ENCODE results near the gene FGD6.

FGD6 gene

DNA sequence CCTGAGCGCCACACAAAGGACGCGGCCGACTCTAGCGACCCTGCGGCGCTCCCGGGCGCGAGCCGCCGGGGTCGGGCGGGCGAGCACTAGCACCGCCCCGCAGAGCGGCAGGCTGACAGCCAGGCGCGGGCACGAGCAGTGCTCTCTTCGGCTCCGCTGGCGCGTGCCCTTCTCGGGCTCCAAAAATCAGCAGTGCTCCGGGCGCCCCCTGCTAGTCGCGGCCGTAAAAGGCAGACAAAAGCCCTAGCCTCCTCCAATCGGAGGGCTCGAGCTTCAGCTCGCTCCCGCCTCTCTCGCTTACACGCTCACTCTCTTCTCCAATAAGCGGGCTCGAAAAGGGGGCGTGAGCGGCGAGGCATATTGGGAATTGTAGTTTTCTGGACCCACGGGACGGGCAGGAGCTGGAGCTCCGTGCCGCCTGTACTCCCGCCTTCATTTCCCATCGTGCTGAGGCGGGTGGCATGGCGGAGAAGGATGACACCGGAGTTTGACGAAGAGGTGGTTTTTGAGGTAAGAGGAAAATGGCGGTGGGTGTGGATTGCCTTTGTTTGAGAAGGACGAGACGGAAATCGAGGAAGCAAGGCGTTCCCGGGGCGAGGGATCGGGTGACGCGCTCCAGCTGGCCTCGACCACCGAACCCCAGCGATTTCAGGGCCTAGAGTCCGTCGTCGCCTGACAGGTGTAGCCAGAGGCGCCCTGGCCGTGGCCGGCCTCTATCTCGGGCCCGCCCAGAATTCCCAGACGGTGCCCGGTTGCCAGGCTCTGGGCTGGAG, at the start of gene FGD6, which contains the start of gene VEZT:
Gene FGD6 (minus strand): TSS at position 91 of the 773 bp plus-strand sequence. CDS start 227 bp downstream, outside the sequence.
Gene VEZT (plus strand): TSS at position 431 of the 773 bp plus-strand sequence. CDS start 44 bp downstream, at position 475.
- Histone ChIP-seq H3K4me3 (ENCODE audit: low read depth in 1 of 2, low read length in 2 of 2) (peak within 1 kb of the TSS; percentile 97), H3K36me3 (ENCODE audit: insufficient read depth, low read length) (no peaks in the 10 kb centered on the region), H3K27ac (ENCODE audit: low read depth, low read length) (peak within 1 kb of the TSS; percentile 96), H3K9me3 (ENCODE audit: low read length) (no peaks in the 10 kb centered on the region), H3K4me1 (ENCODE audit: insufficient read depth, low read length) (peaks cover 39% of the 10 kb centered on the region), H3K27me3 (ENCODE audit: control insufficient read depth in 1 of 2, insufficient read depth in 2 of 2, low read length in 2 of 2) (no peaks in the 10 kb centered on the region), H3K9ac (ENCODE audit: low read length) (peak within 1 kb of the TSS; percentile 96)

DNA sequence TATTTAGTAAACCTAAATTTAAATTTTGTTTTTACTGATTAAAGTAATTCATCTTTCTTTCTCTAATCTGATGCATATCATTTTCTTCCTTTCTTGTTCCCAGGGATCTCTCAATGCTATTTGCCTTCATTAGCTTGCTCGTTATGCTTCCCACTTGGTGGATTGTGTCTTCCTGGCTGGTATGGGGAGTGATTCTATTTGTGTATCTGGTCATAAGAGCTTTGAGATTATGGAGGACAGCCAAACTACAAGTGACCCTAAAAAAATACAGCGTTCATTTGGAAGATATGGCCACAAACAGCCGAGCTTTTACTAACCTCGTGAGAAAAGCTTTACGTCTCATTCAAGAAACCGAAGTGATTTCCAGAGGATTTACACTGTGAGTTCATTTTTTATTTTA, 49.0 kb upstream of the FGD6 start:
- Histone ChIP-seq H3K9me3 (ENCODE audit: low read length) (no peaks in the 10 kb centered on the region), H3K36me3 (ENCODE audit: insufficient read depth, low read length) (peaks cover 27% of the 10 kb centered on the region), H3K9ac (ENCODE audit: low read length) (no peak overlapping the region), H3K27ac (ENCODE audit: low read depth, low read length) (no peak overlapping the region), H3K4me1 (ENCODE audit: insufficient read depth, low read length) (no peaks in the 10 kb centered on the region), H3K4me3 (ENCODE audit: low read depth in 1 of 2, low read length in 2 of 2) (no peak overlapping the region), H3K27me3 (ENCODE audit: control insufficient read depth in 1 of 2, insufficient read depth in 2 of 2, low read length in 2 of 2) (no peaks in the 10 kb centered on the region)

DNA sequence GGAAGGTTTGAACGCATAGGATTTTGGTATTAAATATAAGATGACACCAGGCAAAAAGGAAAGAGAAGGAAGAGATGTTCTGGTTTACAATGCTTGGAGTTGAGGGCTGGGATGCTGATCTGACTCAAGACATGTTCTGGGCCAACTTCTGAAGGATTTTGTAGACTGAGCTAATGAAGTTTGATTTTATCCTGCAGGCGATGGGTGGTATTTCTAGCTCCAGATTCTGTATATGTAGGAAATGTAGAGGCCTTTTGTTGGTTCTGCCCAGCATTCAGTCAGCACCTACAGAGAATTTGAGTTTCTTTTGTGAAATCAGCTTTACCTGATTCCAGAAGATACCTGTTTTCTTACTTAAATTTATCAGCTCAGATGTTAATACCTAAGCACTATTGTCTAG, 48.5 kb upstream of the FGD6 start:
- peaks cover 26% of the 10 kb centered on the region for H3K36me3 ChIP-seq (ENCODE audit: insufficient read depth, low read length)
- H3K9me3 ChIP-seq (ENCODE audit: low read length): no peaks in the 10 kb centered on the region
- H3K27me3 ChIP-seq (ENCODE audit: control insufficient read depth in 1 of 2, insufficient read depth in 2 of 2, low read length in 2 of 2): no peaks in the 10 kb centered on the region
- no peak overlapping the region for H3K9ac ChIP-seq (ENCODE audit: low read length)
- no peak overlapping the region for H3K27ac ChIP-seq (ENCODE audit: low read depth, low read length)
- no peak overlapping the region for H3K4me3 ChIP-seq (ENCODE audit: low read depth in 1 of 2, low read length in 2 of 2)
- no peaks in the 10 kb centered on the region for H3K4me1 ChIP-seq (ENCODE audit: insufficient read depth, low read length)

DNA sequence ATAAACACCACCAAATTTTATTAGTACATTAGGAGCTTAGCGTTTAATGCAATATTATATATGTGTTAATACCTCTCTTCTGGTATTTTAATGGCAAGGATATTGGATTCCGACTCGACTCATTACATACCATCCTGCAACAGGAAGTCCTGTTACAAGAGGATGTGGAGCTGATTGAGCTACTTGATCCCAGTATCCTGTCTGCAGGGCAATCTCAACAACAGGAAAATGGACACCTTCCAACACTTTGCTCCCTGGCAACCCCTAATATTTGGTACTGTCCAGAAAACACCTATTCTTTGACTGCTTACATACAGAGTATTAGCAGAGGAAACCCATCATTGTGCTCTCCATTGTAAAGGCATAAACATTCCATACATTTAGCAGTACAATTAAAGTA, 45.5 kb upstream of the FGD6 start:
- peaks cover 19% of the 10 kb centered on the region for H3K36me3 ChIP-seq (ENCODE audit: insufficient read depth, low read length)
- no peaks in the 10 kb centered on the region for H3K27me3 ChIP-seq (ENCODE audit: control insufficient read depth in 1 of 2, insufficient read depth in 2 of 2, low read length in 2 of 2)
- H3K9me3 ChIP-seq (ENCODE audit: low read length): no peaks in the 10 kb centered on the region
- no peaks in the 10 kb centered on the region for H3K4me1 ChIP-seq (ENCODE audit: insufficient read depth, low read length)
- H3K27ac ChIP-seq (ENCODE audit: low read depth, low read length): no peak overlapping the region
- no peak overlapping the region for H3K4me3 ChIP-seq (ENCODE audit: low read depth in 1 of 2, low read length in 2 of 2)
- H3K9ac ChIP-seq (ENCODE audit: low read length): no peak overlapping the region

DNA sequence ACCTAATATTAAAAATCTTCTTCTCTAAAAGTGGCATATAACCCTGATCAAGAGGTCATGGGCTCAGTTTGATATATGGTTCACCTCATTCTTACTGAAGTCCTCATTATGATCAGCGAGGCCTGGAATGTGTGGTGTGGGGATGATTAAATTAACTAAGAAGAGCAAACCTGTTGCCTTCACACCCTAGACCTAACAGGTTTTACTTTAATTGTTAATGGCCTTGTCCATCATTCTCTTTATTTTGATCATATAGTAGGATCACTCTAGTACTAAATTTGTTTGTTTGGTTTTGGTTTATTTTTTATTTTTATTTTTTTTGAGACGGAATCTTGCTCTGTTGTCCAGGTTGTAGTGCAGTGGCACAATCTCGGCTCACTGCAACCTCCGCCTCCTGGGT, 43.8 kb upstream of the FGD6 start:
- H3K36me3 ChIP-seq (ENCODE audit: insufficient read depth, low read length): peaks cover 28% of the 10 kb centered on the region
- no peaks in the 10 kb centered on the region for H3K9me3 ChIP-seq (ENCODE audit: low read length)
- no peak overlapping the region for H3K4me3 ChIP-seq (ENCODE audit: low read depth in 1 of 2, low read length in 2 of 2)
- no peak overlapping the region for H3K27ac ChIP-seq (ENCODE audit: low read depth, low read length)
- no peaks in the 10 kb centered on the region for H3K4me1 ChIP-seq (ENCODE audit: insufficient read depth, low read length)
- H3K9ac ChIP-seq (ENCODE audit: low read length): no peak overlapping the region
- no peaks in the 10 kb centered on the region for H3K27me3 ChIP-seq (ENCODE audit: control insufficient read depth in 1 of 2, insufficient read depth in 2 of 2, low read length in 2 of 2)

DNA sequence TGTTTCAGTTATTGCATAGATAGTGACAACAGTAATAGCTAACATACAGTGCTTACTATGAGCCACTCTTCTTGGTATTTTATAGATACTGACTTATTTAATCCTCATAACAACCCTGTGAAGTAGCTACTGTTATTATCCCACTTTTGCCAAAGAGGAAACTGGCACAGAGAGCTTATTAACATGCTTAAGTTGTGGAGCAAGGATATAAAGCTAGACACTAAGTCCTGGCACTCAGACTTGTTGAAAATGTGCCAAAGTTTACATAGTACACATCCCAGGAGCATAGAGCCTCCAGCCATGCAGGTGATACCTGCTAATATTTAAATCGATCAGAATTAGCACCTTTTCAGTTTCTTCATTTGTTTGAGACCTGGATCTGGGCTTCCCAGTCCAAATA, 42.1 kb upstream of the FGD6 start:
- Histone ChIP-seq H3K27me3 (ENCODE audit: control insufficient read depth in 1 of 2, insufficient read depth in 2 of 2, low read length in 2 of 2) (no peaks in the 10 kb centered on the region), H3K36me3 (ENCODE audit: insufficient read depth, low read length) (peaks cover 35% of the 10 kb centered on the region), H3K4me1 (ENCODE audit: insufficient read depth, low read length) (no peaks in the 10 kb centered on the region), H3K4me3 (ENCODE audit: low read depth in 1 of 2, low read length in 2 of 2) (no peak overlapping the region), H3K27ac (ENCODE audit: low read depth, low read length) (no peak overlapping the region), H3K9ac (ENCODE audit: low read length) (no peak overlapping the region), H3K9me3 (ENCODE audit: low read length) (no peaks in the 10 kb centered on the region)

DNA sequence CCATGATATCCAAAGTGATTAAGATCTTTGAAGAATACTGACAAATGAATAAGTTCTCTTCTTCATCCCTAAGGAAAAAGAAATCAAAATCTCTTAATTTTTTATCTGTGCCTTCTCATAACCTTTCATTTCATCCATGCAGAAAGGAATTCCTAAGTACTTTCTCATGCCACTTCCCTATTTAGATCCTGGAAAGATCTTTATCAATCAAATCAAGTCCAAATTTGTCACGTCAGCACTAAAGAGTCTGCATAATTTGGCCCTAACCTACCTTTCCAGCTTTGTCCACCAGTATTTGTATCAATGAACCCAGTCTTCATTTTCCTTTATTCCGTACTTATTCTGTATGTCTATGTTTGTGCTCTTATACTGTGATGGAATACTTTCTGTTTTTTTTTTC, 41.5 kb upstream of the FGD6 start:
- Histone ChIP-seq H3K9me3 (ENCODE audit: low read length) (no peaks in the 10 kb centered on the region), H3K9ac (ENCODE audit: low read length) (no peak overlapping the region), H3K27me3 (ENCODE audit: control insufficient read depth in 1 of 2, insufficient read depth in 2 of 2, low read length in 2 of 2) (no peaks in the 10 kb centered on the region), H3K4me3 (ENCODE audit: low read depth in 1 of 2, low read length in 2 of 2) (no peak overlapping the region), H3K4me1 (ENCODE audit: insufficient read depth, low read length) (no peaks in the 10 kb centered on the region), H3K36me3 (ENCODE audit: insufficient read depth, low read length) (peaks cover 35% of the 10 kb centered on the region), H3K27ac (ENCODE audit: low read depth, low read length) (no peak overlapping the region)

DNA sequence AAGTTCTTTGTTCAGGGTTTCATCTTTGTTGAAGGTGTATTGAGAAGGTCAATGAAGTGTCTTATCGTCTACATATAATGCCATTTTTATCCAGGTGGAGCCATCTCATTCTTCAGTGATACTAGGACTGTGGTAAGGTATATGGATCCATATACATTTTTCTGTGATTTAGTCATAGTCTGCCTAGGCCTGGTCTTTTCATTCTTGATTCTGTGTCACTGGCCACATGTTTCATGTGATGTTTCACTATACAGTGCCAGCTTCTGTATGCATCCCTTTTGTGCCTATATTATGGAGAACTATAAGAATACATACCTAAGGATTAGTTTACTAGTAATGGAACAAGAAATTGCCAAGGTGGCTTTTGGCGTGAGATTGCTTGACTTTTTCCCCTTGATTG, 40.9 kb upstream of the FGD6 start:
- H3K4me3 ChIP-seq (ENCODE audit: low read depth in 1 of 2, low read length in 2 of 2): no peak overlapping the region
- H3K27me3 ChIP-seq (ENCODE audit: control insufficient read depth in 1 of 2, insufficient read depth in 2 of 2, low read length in 2 of 2): no peaks in the 10 kb centered on the region
- peaks cover 5% of the 10 kb centered on the region for H3K4me1 ChIP-seq (ENCODE audit: insufficient read depth, low read length)
- H3K36me3 ChIP-seq (ENCODE audit: insufficient read depth, low read length): peaks cover 32% of the 10 kb centered on the region
- no peaks in the 10 kb centered on the region for H3K9me3 ChIP-seq (ENCODE audit: low read length)
- no peak overlapping the region for H3K27ac ChIP-seq (ENCODE audit: low read depth, low read length)
- no peak overlapping the region for H3K9ac ChIP-seq (ENCODE audit: low read length)

DNA sequence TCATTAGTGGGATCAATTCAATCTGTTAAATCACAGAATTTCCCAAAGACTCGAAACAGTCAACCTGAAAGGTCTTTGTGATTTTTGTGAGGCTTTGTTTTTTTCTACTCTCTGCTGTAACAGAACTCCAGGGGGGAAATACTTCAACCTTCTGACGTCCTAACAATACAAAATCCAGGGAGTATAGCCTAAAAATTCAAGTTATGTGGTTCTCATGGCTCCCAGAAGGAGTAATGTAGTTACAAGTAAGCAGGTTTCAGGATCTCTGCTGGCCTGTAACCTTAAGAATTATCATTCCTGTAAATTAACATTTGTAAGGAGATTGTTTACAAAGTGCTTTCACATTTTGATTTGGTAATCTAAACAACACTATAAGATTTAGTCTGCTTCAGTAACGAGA, 40.3 kb upstream of the FGD6 start:
- Histone ChIP-seq H3K9ac (ENCODE audit: low read length) (no peak overlapping the region), H3K27me3 (ENCODE audit: control insufficient read depth in 1 of 2, insufficient read depth in 2 of 2, low read length in 2 of 2) (no peaks in the 10 kb centered on the region), H3K36me3 (ENCODE audit: insufficient read depth, low read length) (peaks cover 28% of the 10 kb centered on the region), H3K27ac (ENCODE audit: low read depth, low read length) (no peak overlapping the region), H3K9me3 (ENCODE audit: low read length) (no peaks in the 10 kb centered on the region), H3K4me1 (ENCODE audit: insufficient read depth, low read length) (peaks cover 9% of the 10 kb centered on the region), H3K4me3 (ENCODE audit: low read depth in 1 of 2, low read length in 2 of 2) (no peak overlapping the region)

DNA sequence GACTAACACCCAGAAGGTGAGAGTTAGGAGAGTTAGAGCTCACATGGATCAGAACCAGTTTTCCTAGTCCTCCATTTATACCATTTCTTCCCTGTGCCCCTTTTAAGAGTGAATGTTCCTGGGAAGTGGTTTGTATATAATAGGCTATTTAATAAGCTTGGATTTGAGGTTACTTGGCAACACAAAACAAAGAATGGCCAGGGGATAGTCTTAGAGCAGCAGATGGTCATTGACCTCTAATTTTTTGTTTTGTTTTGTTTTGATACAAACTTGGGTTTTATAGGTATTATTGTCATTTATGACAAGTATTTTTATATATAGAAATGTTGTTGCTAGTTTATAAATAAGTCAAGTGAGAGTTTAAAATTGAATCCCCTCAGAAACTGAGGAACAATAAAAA, 36.1 kb upstream of the FGD6 start:
- Histone ChIP-seq H3K9ac (ENCODE audit: low read length) (no peak overlapping the region), H3K4me1 (ENCODE audit: insufficient read depth, low read length) (peaks cover 33% of the 10 kb centered on the region), H3K27me3 (ENCODE audit: control insufficient read depth in 1 of 2, insufficient read depth in 2 of 2, low read length in 2 of 2) (no peaks in the 10 kb centered on the region), H3K9me3 (ENCODE audit: low read length) (no peaks in the 10 kb centered on the region), H3K4me3 (ENCODE audit: low read depth in 1 of 2, low read length in 2 of 2) (no peak overlapping the region), H3K36me3 (ENCODE audit: insufficient read depth, low read length) (peaks cover 28% of the 10 kb centered on the region), H3K27ac (ENCODE audit: low read depth, low read length) (no peak overlapping the region)

DNA sequence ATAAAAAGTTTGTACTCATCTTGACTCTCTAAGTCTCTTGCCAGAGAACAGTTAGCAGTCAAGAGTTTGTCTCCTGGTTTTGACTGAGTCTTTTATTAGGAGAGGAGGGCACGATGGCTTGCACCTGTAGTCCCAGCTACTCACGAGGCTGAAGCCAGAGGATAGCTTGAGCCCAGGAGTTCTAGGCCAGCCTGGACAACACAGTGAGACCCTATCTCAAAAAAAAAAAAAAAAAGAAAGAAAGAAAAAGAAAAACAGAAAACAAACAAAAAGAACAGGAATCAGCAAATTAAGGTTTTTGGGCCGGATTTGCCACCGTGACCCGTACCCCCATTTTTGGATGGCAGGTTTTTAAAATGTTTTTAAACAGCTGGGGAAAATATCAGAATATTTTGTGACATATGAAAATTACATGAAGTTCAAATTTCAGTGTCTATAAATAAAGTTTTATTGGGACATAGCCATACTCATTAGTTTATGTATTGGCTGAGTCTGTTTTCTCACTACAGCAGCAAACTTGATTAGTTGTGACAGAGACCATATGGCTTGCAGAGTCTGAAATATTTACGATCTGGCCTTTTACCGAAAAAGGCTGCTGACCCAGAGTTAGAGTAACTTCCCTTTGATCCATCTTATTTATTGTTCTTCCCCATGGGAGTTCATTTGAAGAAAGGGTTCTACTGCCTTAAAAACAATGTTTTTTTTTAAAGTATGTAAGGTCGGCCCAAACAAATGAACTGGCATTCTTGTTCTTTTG, 31.5 kb upstream of the FGD6 start:
- H3K27ac ChIP-seq (ENCODE audit: low read depth, low read length): no peak overlapping the region
- H3K9me3 ChIP-seq (ENCODE audit: low read length): no peaks in the 10 kb centered on the region
- no peaks in the 10 kb centered on the region for H3K36me3 ChIP-seq (ENCODE audit: insufficient read depth, low read length)
- H3K4me1 ChIP-seq (ENCODE audit: insufficient read depth, low read length): peaks cover 52% of the 10 kb centered on the region
- no peak overlapping the region for H3K4me3 ChIP-seq (ENCODE audit: low read depth in 1 of 2, low read length in 2 of 2)
- no peak overlapping the region for H3K9ac ChIP-seq (ENCODE audit: low read length)
- no peaks in the 10 kb centered on the region for H3K27me3 ChIP-seq (ENCODE audit: control insufficient read depth in 1 of 2, insufficient read depth in 2 of 2, low read length in 2 of 2)
